Stimulated activated CD4-positive, alpha-beta T cell treated with anti-CD3 and anti-CD28 coated beads, Interleukin-4, amount 100 ng/mL, for 24 hours (primary cell): Measurements from ENCODE around the gene RASD2.
"Not testable (repeated sequence)": the region's sequence is repeated elsewhere in the genome, so short reads cannot be mapped to it uniquely, and the experiment has no call there.

Experiments
- DNase-seq: peaks from one replicate; pipeline ENCODE4 v3.0.0-alpha.2; 2020

The RASD2 gene, protein sequence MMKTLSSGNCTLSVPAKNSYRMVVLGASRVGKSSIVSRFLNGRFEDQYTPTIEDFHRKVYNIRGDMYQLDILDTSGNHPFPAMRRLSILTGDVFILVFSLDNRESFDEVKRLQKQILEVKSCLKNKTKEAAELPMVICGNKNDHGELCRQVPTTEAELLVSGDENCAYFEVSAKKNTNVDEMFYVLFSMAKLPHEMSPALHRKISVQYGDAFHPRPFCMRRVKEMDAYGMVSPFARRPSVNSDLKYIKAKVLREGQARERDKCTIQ

DNA sequence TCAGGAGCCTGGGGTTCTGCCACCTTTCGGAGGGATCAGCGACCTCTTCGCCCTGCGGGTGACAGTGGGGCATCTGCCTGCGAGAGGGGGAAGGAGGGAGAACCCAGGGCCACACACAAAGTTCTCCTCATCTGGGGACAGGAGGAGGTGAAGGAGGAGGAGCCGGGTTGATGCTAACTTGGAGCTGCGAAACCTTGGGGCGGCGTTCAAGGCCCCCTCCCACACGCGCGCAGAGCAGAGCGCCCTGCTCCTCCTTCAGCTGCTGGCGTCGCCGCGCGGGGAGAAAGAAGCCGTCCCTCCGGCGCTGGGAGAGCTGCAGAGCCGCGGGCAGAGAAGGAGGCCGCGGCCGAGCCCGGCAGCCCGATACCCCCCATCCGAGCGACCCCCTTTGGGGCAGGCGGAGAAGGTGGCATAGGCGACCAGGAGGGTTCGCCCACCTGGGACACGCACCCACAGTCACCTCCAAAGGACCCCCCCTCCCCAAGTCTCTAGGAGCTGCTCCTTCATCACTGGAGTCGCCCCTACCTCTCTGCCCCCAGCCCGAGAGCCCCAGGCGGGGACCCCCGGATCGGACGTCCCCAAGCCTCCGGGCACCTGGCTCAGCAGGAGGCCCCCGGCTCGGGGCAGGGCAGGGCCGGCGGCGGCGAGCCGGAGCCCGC lies at the start of gene RASD2:
RASD2 (plus strand) TSS at position 237 of the 659 bp plus-strand sequence. CDS start 5,979 bp downstream, outside the sequence.
- DNase-seq, result peak; percentile 59

DNA sequence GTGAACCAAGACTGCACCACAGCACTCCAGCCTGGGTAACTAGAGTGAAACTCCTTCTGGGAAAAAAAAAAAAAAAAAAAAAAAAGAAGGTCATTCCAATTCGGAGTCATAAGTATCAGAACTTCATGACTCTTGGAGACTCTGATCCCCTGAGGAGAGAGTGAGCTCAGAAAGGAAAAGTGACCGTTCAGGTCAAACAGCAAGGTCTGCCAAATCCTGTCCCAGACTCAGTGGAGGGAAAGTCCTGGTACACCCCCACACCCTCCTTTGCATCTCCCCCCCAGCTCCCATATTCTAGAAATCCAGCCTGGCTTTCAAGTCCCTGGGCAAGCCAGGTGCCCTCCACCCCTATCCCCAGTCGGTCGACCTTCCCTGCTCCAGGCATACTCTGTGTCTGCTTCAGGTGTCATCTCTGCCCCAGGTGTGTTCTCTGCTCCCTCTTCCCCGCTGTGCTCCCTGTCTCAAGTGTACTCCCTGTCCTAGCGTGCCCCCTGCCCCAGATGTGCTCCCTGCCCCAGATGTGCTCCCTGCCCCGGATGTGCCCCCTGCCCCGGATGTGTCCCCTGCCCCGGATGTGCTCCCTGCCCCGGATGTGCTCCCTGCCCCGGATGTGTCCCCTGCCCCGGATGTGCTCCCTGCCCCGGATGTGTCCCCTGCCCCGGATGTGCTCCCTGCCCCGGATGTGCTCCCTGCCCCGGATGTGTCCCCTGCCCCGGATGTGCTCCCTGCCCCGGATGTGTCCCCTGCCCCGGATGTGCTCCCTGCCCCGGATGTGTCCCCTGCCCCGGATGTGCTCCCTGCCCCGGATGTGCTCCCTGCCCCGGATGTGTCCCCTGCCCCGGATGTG lies 49.3 kb upstream of the RASD2 start:
- DNase-seq, result not testable (repeated sequence)

DNA sequence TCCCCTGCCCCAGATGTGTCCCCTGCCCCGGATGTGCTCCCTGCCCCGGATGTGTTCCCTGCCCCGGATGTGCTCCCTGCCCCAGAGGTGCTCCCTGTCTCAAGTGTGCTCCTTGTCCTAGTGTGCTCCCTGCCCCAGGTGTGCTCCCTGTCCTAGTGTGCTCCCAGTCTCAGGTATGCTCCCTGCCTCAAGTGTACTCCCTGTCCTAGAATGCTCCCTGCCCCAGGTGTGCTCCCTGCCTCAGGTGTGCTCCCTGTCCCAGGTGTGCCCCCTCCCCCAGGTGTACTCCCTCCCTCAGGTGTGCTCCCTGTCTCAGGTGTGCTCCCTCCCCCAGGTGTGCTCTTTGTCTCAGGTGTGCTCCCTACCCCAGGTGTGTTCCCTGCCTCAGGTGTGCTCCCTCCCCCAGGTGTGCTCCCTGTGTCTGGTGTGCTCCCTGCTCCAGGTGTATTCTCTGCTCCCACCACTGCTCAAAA lies 48.7 kb upstream of the RASD2 start:
- no peak for DNase-seq

DNA sequence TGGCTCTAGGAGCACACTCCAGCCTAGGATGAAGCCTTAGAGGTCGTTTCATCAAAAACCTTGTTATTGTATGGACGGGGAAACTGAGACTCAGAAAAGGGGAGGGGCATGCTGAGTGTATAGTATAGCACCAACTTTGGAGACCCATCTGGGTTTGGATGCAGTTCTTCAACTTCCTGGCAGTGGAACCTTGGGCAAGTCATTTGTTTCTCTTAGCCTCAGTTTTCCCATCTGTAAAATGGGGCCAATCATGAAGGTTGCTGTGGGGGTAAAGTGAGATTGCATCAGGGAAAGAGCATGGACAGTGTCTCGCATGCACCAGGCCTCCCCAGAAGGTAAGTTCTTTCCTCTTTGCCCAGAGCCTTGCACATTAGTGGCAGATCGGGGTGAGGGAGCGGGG lies 47.6 kb upstream of the RASD2 start:
- DNase-seq, result no peak

DNA sequence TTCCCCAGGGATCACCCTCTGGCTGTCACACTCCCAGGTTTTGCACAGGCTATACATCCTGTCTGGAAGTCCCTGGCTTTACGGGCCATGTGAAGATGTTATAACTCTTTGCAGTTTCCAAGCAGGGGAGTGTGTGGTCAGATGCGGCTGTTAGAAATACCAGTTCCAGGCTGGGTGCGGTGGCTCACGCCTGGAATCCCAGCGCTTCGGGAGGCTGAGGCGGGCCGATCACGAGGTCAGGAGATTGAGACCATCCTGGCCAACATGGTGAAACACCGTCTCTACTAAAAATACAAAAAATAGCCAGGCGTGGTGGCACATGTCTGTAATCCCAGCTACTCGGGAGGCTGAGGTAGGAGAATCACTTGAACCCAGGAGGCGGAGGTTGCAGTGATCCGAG lies 44.9 kb upstream of the RASD2 start:
- not testable (repeated sequence) for DNase-seq

DNA sequence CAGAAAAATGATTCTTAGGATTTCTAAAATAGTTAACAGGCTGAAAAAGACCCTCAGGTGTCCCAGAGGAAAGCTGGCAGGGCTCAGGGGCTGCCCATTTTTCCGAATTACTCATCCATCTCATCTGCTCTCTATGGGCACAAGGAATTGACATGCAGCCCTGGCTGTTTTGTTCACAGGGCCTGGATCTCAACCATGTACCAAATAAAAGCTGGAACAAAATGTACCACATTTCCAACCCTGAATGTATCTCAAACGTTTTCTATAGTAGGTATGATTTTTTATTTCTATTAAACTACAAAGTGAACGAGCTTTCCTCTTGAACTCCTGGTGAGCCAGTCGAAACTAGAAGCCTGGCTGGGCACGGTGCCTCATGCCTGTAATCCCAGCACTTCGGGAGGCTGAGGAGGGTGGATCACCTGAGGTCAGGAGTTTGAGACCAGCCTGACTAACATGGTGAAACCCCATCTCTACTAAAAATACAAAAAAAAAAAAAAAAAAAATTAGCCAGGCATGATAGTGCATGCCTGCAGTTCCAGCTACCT lies 43.8 kb upstream of the RASD2 start:
- no peak for DNase-seq

DNA sequence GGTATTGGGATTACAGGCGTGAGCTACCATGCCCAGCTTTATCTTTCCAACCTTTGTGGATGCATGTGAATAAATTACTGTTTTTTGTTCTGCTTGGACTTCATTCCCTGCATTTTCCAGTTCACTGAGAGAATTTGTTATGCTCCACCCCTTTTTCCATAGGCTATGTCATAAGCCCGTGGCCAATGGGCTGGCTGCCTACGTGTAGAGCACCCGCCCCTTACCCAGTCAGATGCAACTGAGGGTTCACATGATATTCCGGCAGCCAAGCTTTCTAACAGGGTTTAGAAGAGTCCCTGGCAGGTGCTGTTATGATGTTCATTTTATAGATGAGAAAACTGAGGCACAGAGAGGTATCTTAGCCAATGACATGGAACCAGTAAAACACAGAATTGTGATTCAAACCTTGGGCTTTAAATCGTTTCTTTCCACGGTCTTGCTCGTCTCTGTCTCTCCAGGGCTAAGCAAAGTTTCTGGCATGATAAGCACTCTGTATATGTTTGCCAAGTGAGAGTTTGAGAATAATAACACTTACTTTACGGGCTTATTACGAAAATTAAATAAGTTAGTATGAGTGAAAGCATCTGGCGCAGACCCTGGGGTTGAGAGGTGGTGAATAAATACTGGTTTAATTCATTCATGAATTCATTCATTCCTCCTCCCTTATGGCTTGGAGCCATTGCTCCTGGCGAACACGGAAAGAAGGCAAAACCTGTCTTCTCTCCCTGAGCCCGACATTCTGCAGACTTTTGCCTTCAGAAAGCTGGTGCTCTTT lies 42.4 kb upstream of the RASD2 start:
- DNase-seq, result no peak

DNA sequence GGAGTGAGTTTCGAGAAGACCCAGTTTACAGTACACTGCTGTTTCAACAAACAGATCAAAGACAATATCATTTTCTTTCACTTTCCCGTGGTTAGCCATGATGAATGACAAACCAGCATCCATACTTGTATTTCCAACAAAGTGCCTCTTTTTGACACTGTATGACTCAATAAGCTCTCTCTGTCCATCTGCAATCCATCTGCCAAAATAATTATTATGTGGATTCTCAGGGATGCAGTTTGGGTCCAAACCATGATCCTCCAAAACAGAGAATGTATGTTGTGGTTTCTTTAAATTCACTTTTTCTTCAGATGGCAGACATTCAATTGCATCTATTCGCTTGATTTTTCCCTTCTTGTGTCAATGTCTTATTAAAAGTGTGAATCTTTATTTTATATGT lies 37.8 kb upstream of the RASD2 start:
- no peak for DNase-seq

DNA sequence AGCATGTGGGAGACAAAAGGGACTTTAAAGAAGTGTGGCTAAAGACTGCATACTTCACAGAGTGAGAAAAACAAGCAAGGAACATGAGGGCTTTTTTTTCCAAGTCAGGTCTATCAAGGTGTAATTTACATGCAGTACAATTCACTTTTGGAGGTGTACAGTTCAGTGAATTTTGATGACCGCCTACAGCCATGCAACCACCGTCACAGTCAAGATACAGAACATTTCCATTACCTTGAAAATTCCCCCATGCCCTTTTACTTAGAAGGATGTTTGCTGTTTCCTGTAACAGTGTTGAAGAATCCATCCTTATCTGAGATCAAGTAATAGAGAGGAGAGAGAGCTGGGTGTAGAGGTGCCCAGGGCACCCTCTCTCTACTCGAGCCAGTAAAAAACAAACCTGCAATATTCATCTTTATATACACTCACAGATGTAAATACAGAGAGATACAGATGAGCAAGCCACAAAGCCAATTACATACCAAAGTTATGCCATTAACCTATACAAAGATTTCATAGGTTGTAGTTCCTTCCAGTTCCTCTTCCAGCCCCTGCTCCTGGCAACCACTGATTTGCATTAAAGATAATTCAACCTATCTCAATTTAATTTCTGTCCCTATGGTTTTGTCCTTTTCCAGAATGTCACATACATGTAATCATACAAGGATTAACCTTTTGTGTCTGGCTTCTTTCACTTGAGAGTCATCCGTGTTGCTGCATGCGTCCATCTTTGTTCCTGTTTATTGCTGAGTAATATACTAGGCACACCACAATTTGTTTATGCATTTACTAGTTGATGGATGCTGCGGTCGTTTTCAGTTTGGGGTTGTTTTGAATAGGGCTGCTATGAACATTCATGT lies 35.0 kb upstream of the RASD2 start:
- DNase-seq, result no peak

DNA sequence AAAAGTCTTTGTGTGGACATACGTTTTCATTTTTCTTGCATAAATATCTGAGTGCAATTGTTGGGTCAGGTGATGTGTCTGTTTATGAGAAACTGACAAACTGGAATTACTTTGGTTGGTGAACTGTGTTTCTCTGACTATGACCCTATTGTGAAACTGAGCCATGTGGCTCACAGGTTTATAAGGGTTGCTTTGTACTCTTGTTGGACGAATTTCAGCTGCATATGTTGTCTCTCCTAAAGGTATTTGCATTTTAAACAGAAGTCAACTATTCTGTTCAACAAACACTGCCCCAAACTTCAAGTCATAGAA lies 34.4 kb upstream of the RASD2 start:
- no peak for DNase-seq

DNA sequence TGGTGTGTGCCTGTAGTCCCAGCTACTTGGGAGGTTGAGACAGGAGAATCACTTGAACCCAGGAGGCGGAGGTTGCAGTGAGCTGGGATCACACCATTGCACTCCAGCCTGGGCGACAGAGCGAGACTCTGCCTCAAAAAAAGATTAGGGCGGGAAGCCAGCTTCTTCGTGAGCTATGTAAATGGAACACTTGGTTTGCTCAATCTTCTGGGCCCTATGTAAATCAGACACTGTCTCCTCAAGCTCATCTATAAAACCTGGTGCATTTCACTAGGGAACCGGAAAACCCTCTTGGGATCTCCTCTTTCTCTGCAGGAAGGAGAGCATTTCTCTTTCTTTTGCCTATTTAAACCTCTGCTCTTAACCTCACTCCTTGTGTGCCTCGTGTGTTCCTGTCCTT lies 32.8 kb upstream of the RASD2 start:
- DNase-seq, result not testable (repeated sequence)

DNA sequence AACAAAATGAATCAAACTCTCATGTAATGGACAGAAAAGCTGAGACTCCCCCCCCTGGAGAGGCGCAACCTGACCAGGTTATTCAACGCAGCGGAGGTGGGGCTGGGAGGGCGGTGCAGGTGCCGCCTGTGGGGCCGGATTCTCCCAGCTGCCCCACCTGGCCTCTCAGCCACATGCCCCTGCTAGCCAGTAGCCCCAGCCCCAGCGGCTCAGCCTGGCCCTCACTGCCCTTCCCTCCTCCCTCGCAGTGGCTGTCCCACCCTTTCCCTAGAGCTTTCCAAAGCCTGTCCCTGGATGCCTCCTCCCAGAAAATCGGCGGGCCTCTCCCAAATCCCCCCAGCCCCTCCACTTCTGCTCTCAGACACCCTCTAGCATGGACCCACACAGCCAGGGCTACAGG lies 31.2 kb upstream of the RASD2 start:
- DNase-seq, result no peak

DNA sequence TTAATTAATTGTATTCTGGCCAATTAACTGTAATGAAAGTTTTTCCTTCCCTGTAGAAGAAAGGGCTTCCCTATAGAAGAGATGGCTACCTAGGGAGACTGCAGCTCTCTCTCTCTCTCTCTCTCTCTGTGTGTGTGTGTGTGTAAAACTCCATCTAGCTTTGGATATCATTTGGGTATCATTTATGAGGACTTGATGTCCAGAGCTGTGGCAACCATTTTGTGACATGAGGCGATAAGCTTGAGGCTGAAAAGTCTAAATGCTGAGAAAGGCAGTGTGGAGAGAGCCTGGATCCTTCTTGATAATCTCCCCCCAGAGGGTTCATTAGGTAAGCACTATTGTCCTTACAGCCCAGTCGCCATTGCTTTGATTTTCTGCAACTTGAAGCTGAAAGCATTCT lies 30.7 kb upstream of the RASD2 start:
- no peak for DNase-seq

DNA sequence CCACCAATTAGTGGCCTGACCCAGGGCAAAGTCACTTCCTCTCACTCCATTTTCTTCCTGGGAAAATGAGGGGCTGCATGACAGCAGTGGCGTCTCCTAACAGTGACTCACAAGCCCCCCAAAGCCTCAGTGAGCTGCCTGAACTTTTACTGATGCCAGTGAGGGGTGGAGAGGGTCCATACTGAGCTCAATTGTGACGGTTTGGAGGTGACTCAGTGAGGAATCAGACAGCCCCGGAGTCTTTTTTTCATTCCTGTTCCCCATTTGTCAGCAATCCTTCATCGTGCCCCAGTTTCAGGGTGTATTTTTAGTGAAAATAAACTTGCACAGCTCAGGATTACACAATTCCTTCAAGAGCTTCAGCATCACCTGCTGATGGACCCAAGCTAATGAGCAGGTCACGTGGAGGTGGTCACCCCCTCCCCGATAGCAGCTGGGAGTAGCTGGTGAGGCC lies 30.1 kb upstream of the RASD2 start:
- no peak for DNase-seq

DNA sequence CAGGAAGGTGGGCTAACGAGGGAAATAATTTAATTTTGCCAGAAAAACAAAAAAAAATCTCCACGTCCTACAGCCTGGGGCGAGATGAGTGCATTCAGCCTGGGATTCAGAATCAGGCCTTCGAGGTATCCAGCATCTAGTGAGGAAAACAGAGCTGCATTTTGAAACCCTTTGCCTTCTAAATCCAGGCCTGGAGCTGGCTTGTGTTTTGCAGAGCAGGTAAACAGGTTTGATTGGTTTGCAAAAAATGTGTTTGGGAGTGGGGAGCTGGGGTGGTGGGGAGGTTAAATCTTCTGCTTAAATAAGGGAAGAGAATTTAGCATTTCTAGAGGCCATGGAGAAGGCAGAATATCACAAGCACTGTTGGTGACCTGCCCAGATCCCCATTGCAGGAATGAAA lies 29.7 kb upstream of the RASD2 start:
- DNase-seq, result no peak

DNA sequence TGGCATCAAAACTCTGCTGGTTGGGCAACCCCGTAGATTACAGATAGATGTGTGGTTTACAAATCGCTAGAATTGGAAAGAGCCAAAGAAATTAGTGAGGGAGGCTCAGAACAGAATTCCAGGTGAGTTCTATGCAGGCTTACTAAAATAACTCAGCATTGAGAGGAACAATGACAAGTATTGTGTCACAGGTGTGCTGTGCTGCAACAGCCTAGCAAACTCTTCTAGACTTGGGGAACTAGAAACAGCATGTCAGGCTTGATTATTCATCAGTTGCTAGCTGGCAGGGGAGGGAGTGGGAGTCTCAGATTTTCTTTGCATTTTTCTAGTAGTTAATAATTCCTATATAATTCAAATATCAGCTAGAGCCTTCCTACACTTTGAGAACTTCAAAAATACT lies 26.3 kb upstream of the RASD2 start:
- no peak for DNase-seq

DNA sequence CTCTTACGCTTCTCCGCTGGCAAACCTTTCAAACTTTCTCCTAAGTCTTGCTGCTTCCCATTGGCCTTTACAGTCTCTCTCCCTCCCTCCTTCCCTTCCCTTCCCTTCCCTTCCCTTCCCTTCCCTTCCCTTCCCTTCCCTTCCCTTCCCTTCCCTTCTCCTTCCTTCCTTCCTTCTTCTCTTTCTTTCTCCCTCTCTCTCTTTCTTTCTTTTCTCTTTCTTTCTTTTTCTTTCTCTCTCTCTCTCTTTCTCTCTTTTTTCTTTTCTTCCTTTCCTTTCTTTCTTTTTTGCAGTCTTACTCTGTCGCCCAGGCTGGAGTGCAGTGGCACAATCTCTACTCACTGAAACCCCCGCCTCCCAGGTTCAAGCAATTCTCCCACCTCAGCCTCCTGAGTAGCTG lies 24.7 kb upstream of the RASD2 start:
- not testable (repeated sequence) for DNase-seq

DNA sequence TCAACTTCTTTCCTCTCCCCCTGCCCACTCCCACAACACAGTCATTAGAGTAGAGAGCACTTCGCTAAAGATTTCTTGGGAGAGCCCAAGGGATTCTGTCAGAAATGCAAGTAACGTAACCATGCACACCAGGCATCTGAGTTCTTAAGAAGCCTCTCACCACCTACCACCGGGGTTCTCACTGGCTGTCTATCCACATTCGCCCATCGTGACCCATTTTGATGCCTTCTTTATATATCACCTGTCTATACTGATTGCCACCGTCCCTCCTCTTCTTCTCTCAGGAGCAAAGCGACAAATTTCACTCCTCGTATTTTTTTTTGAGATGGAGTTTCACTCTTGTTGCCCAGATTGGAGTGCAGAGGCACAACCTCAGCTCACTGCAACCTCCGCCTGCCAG lies 23.9 kb upstream of the RASD2 start:
- no peak for DNase-seq

DNA sequence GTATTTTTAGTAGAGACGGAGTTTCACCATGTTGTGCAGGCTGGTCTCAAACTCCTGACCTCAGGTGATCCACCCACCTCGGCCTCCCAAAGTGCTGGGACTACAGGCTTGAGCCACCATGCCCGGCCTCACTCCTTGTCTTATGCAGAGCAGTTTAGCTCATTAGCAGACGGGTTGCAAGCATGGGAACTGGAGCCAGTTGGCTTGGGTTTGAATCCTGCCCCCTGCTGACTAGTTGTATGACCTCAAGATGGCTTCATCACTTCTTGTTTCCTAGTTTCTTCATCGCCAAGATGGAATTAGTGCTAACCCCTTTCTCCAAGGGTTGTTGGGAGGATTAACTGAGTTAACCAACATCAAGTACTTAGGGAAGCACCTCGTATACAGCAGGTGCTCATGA lies 23.4 kb upstream of the RASD2 start:
- DNase-seq, result no peak

DNA sequence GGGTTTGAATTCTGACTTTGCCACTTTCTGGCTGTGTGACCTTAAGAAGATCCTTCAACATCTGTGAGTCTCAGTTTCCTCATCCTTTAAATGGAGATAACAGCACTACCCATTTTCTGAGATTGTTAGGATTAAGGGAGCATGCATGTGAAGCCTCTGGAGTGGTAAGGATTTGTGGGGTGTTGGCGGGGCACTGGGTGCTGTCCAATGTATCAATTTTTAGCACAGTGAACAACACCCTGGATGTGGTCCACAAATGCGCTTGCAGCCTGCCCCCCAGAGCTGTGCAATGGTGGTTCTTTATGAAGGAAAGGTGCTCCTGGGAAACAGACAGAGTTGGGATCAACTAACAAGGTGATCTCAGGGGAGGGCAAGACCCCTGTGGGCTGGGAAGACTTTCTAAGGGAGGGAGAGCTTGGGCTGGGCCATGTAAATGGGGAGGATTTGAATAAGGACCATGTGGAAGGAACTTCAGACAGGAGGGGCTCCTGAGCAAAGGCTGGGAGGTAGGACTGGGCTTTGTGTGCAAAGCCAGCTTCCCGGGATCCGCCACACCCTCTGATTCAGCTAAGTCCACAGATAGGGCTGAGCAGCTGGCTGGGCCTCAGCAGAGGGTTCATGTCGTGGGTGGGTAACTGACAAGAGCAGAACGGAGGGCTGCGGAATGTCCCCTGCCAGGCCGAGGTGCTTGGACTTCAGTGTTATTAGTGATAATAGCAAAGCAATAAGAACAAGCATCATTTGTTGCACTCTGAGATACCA lies 22.7 kb upstream of the RASD2 start:
- DNase-seq, result no peak

DNA sequence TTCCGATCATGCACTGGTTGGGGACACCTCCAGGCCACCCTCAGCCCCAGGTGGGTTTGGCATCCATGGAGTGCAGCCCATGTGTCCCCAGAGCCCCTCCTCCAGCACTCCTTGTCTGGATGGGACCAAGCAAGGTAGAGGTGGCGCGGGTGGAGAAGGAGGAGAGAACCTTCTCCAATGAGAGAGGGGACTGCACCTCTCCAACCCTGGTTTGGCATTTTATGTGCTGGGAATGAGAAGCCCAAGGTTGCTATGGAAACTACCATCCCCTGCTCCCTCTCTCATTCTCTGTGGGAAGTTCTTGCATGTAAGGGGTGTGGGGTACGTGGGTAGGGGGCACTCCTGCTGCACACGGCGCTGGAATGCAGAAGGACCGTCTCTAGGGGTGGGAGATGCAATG lies 21.8 kb upstream of the RASD2 start:
- no peak for DNase-seq
